Progenitor cell of endocrine pancreas (in vitro differentiated cells): Measurements from ENCODE around the gene STOX2. TPM values are rescaled to one million over a fixed set of nuclear protein-coding genes. Genes with fewer than 3 reads are reported as not detected.

ENCODE experiments used
- DNase-seq: peaks from one replicate; pipeline ENCODE4 v3.0.0; 2021; ENCODE audit warnings: low spot score; ENCODE audit not compliant: unreplicated experiment
- H3K27ac Mint-ChIP-seq: 2 replicates; pipeline ENCODE4 v1.8.0; 2021; ENCODE audit warnings: mild to moderate bottlenecking, moderate library complexity, mixed read lengths
- H3K27me3 Mint-ChIP-seq: 2 replicates; pipeline ENCODE4 v1.8.0; 2021; ENCODE audit warnings: mixed read lengths
- H3K36me3 Mint-ChIP-seq: 2 replicates; pipeline ENCODE4 v1.8.0; 2022; ENCODE audit warnings: mixed read lengths; ENCODE audit not compliant: insufficient read depth
- H3K4me1 Mint-ChIP-seq: 2 replicates; pipeline ENCODE4 v1.8.0; 2021; ENCODE audit warnings: low read depth, mixed read lengths
- H3K4me3 Mint-ChIP-seq: 2 replicates; pipeline ENCODE4 v1.8.0; 2021; ENCODE audit warnings: low read depth, mild to moderate bottlenecking, moderate library complexity, mixed read lengths
- H3K9me3 Mint-ChIP-seq: 2 replicates; pipeline ENCODE4 v1.8.0; 2021; ENCODE audit warnings: low read depth, mixed read lengths
- total RNA-seq: library from RNA; stranded (reverse); gene quantifications from 2 replicates; pipeline ENCODE4 v1.2.1, GENCODE V29; 2021
- TF ChIP-seq, protein P1 (sequence below): fragments of 200-600 bp; sonication (generic); IDR thresholded peaks from one replicate; pipeline ENCODE4 v1.5.0; 2021; ENCODE audit warnings: antibody characterized with exemption, mild to moderate bottlenecking; ENCODE audit not compliant: unreplicated experiment

STOX2 gene
- total RNA-seq, 1 donor from 2014 or later = 21.9 TPM

DNA sequence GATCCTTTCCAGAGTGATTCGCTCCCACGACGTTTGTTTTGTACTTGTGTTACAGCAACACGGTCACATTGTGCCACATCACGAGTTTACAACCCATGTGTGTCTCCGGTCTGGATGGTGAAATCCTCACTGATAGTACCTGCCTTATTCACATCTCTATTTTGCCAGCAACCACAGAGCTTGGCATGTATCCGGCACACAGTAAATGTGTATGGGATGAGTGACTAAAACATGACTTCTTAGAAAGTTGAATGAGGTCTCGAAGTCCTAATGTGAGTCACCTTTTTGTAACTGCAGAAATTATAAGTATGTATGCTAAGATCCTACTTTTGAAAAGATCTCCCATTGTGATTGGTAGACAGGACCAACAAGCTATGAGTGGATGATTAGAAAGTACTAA lies 7.5 kb downstream of the STOX2 start:
- no peak for DNase-seq
- TF ChIP-seq, protein P1, sequence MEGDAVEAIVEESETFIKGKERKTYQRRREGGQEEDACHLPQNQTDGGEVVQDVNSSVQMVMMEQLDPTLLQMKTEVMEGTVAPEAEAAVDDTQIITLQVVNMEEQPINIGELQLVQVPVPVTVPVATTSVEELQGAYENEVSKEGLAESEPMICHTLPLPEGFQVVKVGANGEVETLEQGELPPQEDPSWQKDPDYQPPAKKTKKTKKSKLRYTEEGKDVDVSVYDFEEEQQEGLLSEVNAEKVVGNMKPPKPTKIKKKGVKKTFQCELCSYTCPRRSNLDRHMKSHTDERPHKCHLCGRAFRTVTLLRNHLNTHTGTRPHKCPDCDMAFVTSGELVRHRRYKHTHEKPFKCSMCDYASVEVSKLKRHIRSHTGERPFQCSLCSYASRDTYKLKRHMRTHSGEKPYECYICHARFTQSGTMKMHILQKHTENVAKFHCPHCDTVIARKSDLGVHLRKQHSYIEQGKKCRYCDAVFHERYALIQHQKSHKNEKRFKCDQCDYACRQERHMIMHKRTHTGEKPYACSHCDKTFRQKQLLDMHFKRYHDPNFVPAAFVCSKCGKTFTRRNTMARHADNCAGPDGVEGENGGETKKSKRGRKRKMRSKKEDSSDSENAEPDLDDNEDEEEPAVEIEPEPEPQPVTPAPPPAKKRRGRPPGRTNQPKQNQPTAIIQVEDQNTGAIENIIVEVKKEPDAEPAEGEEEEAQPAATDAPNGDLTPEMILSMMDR = no peak
- Mint-ChIP-seq H3K4me3 (no peak overlapping the region), H3K9me3 (no peaks in the 10 kb centered on the region), H3K4me1 (no peaks in the 10 kb centered on the region), H3K36me3 (peaks cover 5% of the 10 kb centered on the region), H3K27me3 (peaks cover 29% of the 10 kb centered on the region), H3K27ac (no peak overlapping the region)

DNA sequence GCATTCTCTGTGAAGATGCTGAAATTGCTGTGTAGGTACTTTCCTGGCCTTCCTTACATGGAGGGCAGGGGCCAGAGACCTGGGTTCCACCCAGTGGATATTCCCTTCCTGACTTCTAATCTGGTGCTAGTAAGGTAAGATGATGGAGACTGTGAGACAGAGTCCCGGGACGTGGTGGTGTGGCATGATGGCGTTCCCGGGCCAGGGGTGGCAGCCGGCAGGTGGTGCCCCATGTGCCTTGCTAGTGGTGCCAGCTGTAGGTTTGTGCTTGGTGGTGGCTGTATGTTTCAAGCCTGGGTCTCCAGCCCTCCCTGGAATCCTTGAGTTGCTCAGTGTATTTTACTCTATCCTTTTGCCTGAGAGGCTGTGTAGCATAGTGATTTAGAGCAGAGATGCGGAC lies 10.9 kb downstream of the STOX2 start:
- TF ChIP-seq, protein P1 = no peak
- Mint-ChIP-seq H3K9me3 (no peaks in the 10 kb centered on the region), H3K27ac (no peak overlapping the region), H3K27me3 (peaks cover 2% of the 10 kb centered on the region), H3K36me3 (peaks cover 4% of the 10 kb centered on the region), H3K4me1 (no peaks in the 10 kb centered on the region), H3K4me3 (no peak overlapping the region)
- no peak for DNase-seq

DNA sequence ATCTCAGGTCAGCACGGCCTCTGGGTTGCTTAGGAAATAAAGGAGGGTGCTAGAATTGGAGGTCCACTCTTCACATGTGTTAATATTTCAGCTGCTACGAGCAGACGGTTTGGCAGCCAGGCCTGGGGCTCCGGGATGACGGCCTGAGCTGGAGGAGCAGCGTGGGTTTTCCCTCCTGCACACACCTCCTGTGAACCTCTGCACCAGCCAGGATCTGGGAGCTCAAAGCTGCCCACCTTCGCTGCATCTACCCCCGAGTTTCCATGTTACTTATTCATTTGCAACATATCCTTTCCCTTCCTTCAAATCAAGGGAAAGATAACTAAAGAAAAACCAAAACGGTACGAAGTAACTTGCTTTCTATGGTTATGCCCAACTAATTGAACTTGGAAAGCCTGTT lies 13.6 kb downstream of the STOX2 start:
- H3K4me3 Mint-ChIP-seq = no peak overlapping the region
- no peaks in the 10 kb centered on the region for H3K9me3 Mint-ChIP-seq
- H3K27me3 Mint-ChIP-seq = peaks cover 2% of the 10 kb centered on the region
- no peak for DNase-seq
- H3K27ac Mint-ChIP-seq = no peak overlapping the region
- peaks cover 4% of the 10 kb centered on the region for H3K36me3 Mint-ChIP-seq
- TF ChIP-seq, protein P1 = no peak
- no peaks in the 10 kb centered on the region for H3K4me1 Mint-ChIP-seq

DNA sequence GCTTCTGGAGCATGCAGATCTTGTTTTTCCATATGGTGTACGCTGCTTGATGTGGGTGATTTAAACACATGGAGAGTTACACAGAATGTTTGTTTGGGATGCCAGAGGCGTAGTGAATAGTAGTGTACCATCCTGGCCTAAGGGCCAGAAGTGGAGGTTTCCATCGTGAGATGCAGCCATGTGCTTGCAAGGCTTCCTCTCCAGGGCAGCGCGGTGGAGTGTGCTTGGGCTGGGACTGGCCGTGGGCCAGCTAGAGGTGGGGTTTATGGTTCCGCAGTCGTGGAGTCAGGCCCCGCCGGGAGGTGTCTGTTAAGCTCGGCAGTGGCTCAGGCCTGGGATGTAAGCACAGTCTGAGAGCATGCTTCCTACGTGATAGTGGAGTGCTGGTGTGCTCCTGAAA lies 14.0 kb downstream of the STOX2 start:
- H3K9me3 Mint-ChIP-seq = no peaks in the 10 kb centered on the region
- no peak overlapping the region for H3K4me3 Mint-ChIP-seq
- peaks cover 2% of the 10 kb centered on the region for H3K27me3 Mint-ChIP-seq
- H3K4me1 Mint-ChIP-seq = no peaks in the 10 kb centered on the region
- no peak for DNase-seq
- TF ChIP-seq, protein P1 = no peak
- peaks cover 1% of the 10 kb centered on the region for H3K36me3 Mint-ChIP-seq
- H3K27ac Mint-ChIP-seq = no peak overlapping the region

DNA sequence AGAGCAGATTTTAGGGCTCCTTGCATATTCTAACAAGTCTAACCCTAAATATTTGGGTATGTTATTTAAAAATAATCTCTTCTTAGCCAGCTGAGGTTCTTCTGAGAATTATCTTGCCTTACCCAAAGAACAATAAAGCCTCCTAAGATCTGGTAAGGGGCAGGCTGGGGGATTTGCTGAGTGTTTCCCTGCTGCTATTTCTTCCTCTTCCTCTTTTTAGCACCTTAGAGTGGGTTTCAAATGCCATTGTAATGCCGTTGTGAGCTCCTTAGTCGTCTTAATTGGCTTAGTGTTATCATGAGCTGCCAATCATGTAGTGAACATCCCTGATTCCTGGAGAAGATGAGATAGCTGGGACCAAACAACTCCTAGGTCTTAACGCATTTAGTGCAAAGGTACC lies 15.4 kb downstream of the STOX2 start:
- DNase-seq = no peak
- Mint-ChIP-seq H3K4me1 (no peaks in the 10 kb centered on the region), H3K4me3 (no peak overlapping the region), H3K27ac (no peak overlapping the region), H3K9me3 (peaks cover 3% of the 10 kb centered on the region), H3K27me3 (peaks cover 2% of the 10 kb centered on the region), H3K36me3 (no peaks in the 10 kb centered on the region)
- TF ChIP-seq, protein P1 = no peak
